HG02610 (cell line): ENCODE measurements around the gene SLC22A3.
"Not testable (repeated sequence)": the region's sequence is repeated elsewhere in the genome, so short reads cannot be mapped to it uniquely, and the experiment has no call there.

Experiments
- ATAC-seq: cut with Tn5 transposase; IDR thresholded peaks from one replicate; pipeline ENCODE4 v1.9.1; 2021; ENCODE audit warnings: mild to moderate bottlenecking, moderate library complexity; ENCODE audit not compliant: unreplicated experiment

The SLC22A3 gene

GRCh38 chr6:160437154-160437553 lies 89.0 kb downstream of the SLC22A3 start:
- no peak for ATAC-seq

- no peak for ATAC-seq
Observed at GRCh38 chr6:160437775-160438174, 89.6 kb downstream of the SLC22A3 start.

GRCh38 chr6:160438481-160438880 lies 90.3 kb downstream of the SLC22A3 start:
- no peak for ATAC-seq

- ATAC-seq: no peak
Observed at GRCh38 chr6:160439751-160440150, 91.6 kb downstream of the SLC22A3 start.

- ATAC-seq: no peak
Observed at GRCh38 chr6:160442151-160442550, 94.0 kb downstream of the SLC22A3 start.

GRCh38 chr6:160445130-160445529 lies 97.0 kb downstream of the SLC22A3 start:
- ATAC-seq: no peak

- ATAC-seq: no peak
Observed at GRCh38 chr6:160447350-160447749, 99.2 kb downstream of the SLC22A3 start.

- ATAC-seq: not testable (repeated sequence)
Observed at GRCh38 chr6:160449787-160450186, 101.6 kb downstream of the SLC22A3 start.

- no peak for ATAC-seq
Observed at GRCh38 chr6:160450849-160451248, 102.7 kb downstream of the SLC22A3 start.

- ATAC-seq: no peak
Observed at GRCh38 chr6:160454303-160454702, 106.1 kb downstream of the SLC22A3 start.

- no peak for ATAC-seq
Observed at GRCh38 chr6:160455081-160455480, 106.9 kb downstream of the SLC22A3 start.

- peak; percentile 78 for ATAC-seq
Observed at GRCh38 chr6:160455541-160456213, 107.5 kb downstream of the SLC22A3 start.

GRCh38 chr6:160456214-160456546 lies 108.0 kb downstream of the SLC22A3 start:
- no peak for ATAC-seq

- ATAC-seq: no peak
Observed at GRCh38 chr6:160457823-160458222, 109.6 kb downstream of the SLC22A3 start.

GRCh38 chr6:160461641-160462040 lies 113.5 kb downstream of the SLC22A3 start:
- ATAC-seq: no peak

GRCh38 chr6:160462116-160462515 lies 113.9 kb downstream of the SLC22A3 start:
- ATAC-seq: peak; percentile 17

GRCh38 chr6:160462551-160463109 lies 114.5 kb downstream of the SLC22A3 start:
- ATAC-seq: peak; percentile 94

- ATAC-seq: no peak
Observed at GRCh38 chr6:160464744-160465143, 116.6 kb downstream of the SLC22A3 start.

GRCh38 chr6:160467261-160467871 lies 119.2 kb downstream of the SLC22A3 start:
- ATAC-seq: not testable (repeated sequence)

GRCh38 chr6:160469153-160469552 lies 121.0 kb downstream of the SLC22A3 start:
- ATAC-seq: no peak

GRCh38 chr6:160476056-160476455 lies 127.9 kb downstream of the SLC22A3 start:
- ATAC-seq: not testable (repeated sequence)

GRCh38 chr6:160477072-160477471 lies 128.9 kb downstream of the SLC22A3 start:
- not testable (repeated sequence) for ATAC-seq
